Transverse colon (tissue), 4 donors: ENCODE data around the gene DLG2. TPM values are rescaled to one million over a fixed set of nuclear protein-coding genes. Genes with fewer than 3 reads are reported as not detected.

ENCODE experiments used
- DNase-seq: peaks from one replicate; pipeline ENCODE4 v3.0.0-alpha.2; 2019
- H3K27ac ChIP-seq, 4 donors: fragments of 200-600 bp; sonication (generic); 2 replicates each; pipeline ENCODE4 v1.5.1; 2016 to 2018; ENCODE audit warnings: inconsistent platforms in 4 of 4
- H3K27me3 ChIP-seq: fragments of 200-600 bp; sonication (generic); 2 replicates; pipeline ENCODE4 v1.5.1; 2017; ENCODE audit warnings: inconsistent platforms
- H3K36me3 ChIP-seq, 4 donors: fragments of 200-600 bp; sonication (generic); 2 replicates each; pipeline ENCODE4 v1.5.1; 2017 to 2019; ENCODE audit warnings: inconsistent platforms in 4 of 4
- H3K4me1 ChIP-seq, 4 donors: fragments of 200-600 bp; sonication (generic); 2 replicates each; pipeline ENCODE4 v1.5.1; 2017 to 2020; ENCODE audit warnings: inconsistent platforms in 4 of 4
- H3K4me3 ChIP-seq, 4 donors: fragments of 200-600 bp; sonication (generic); 1 replicate in 1 of 4; 2 replicates in 3 of 4; pipeline versions ENCODE4 v1.5.1 to v1.6.1; 2017 to 2019; ENCODE audit warnings: inconsistent platforms in 4 of 4
- H3K9me3 ChIP-seq, 2 donors: fragments of 200-600 bp; sonication (generic); 2 replicates each; pipeline ENCODE4 v1.5.1; 2017 to 2019; ENCODE audit warnings: inconsistent platforms in 2 of 2
- EP300 ChIP-seq: sonication (generic); formaldehyde crosslinking; IDR thresholded peaks from one replicate; pipeline ENCODE4 v1.6.1; 2017; ENCODE audit warnings: antibody characterized with exemption, low read depth
- POLR2A ChIP-seq: fragments of 450-650 bp; IDR thresholded peaks from one replicate; pipeline ENCODE4 v1.6.1; 2016; ENCODE audit warnings: antibody characterized with exemption, mild to moderate bottlenecking, moderate library complexity
- POLR2AphosphoS5 ChIP-seq, 3 donors: sonication (generic); formaldehyde crosslinking; IDR thresholded peaks; one replicate each; pipeline ENCODE4 v1.6.1; 2016; ENCODE audit warnings: antibody characterized with exemption in 3 of 3
- WGBS, 2 donors: methylation state at CpG; one replicate each; pipeline ENCODE4 v1.1.5; 2018; ENCODE audit warnings: low coverage in 1 of 2; 5-methylcytosine and 5-hydroxymethylcytosine counted together
- in situ Hi-C, 4 donors: fragments of 200-750 bp; cut with MboI; loops; one replicate each; pipeline versions ENCODE4 v1.15.0 to v1.15.1; 2017; ENCODE audit warnings: low sequenced_read_pairs in 3 of 4, low pct_ligation_motif_present in 1 of 4, low pct_unique_long_range_greater_than_20kb in 1 of 4
- intact Hi-C: fragments of 100-400 bp; cut with DNase I; formaldehyde crosslinking; loops from one replicate; pipeline ENCODE4 v1.15.1; 2023; ENCODE audit warnings: low total_unique reads
- total RNA-seq, 4 donors: library from RNA; depleted of rRNA; stranded (reverse); fragments of >200 nt; gene quantifications; one replicate each; pipeline ENCODE4 v1.1.0, GENCODE V29; 2016
- TF ChIP-seq, protein P1 (sequence below), 5 experiments: fragments of 200-600 bp in 3 of 5; fragments of 450-650 bp in 2 of 5; sonication (generic) in 3 of 5; IDR thresholded peaks; 1 replicate in 2 of 5; 2 replicates in 3 of 5; pipeline ENCODE4 v1.5.1; 2016 to 2017; ENCODE audit warnings: antibody characterized with exemption in 5 of 5, inconsistent platforms in 3 of 5, mild to moderate bottlenecking in 2 of 5, moderate library complexity in 1 of 5

DLG2 gene
- total RNA-seq, 4 donors from 2014 or later = 1.9 to 28.3 (median 3.7) TPM

GRCh38 chr11:84882056-84882455 lies 745.1 kb downstream of the DLG2 start:
- Histone ChIP-seq H3K36me3 (no peaks in the 10 kb centered on the region), H3K9me3 (no peaks in the 10 kb centered on the region), H3K27me3 (no peaks in the 10 kb centered on the region), H3K27ac (no peak overlapping the region), H3K4me3 (no peak overlapping the region), H3K4me1 (no peaks in the 10 kb centered on the region)
- in situ Hi-C loops = no loop called here
- TF ChIP-seq POLR2AphosphoS5 (IDR thresholded peaks at IDR 0.05) = no peak
- TF ChIP-seq POLR2A = no peak
- no peak for TF ChIP-seq EP300
- TF ChIP-seq, protein P1, sequence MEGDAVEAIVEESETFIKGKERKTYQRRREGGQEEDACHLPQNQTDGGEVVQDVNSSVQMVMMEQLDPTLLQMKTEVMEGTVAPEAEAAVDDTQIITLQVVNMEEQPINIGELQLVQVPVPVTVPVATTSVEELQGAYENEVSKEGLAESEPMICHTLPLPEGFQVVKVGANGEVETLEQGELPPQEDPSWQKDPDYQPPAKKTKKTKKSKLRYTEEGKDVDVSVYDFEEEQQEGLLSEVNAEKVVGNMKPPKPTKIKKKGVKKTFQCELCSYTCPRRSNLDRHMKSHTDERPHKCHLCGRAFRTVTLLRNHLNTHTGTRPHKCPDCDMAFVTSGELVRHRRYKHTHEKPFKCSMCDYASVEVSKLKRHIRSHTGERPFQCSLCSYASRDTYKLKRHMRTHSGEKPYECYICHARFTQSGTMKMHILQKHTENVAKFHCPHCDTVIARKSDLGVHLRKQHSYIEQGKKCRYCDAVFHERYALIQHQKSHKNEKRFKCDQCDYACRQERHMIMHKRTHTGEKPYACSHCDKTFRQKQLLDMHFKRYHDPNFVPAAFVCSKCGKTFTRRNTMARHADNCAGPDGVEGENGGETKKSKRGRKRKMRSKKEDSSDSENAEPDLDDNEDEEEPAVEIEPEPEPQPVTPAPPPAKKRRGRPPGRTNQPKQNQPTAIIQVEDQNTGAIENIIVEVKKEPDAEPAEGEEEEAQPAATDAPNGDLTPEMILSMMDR (IDR thresholded peaks at IDR 0.05) = no peak
- intact Hi-C loops = no loop called here
- WGBS, 2 donors = 35 to 38% methylated on average over 2 of the region's 2 CpGs
- DNase-seq = no peak

- Histone ChIP-seq H3K36me3 (no peaks in the 10 kb centered on the region), H3K4me1 (no peaks in the 10 kb centered on the region), H3K9me3 (no peaks in the 10 kb centered on the region), H3K27ac (no peak overlapping the region), H3K27me3 (no peaks in the 10 kb centered on the region), H3K4me3 (no peak overlapping the region)
- intact Hi-C loops (no loop called here), in situ Hi-C loops (no loop called here)
- no peak for DNase-seq
- TF ChIP-seq, protein P1 (IDR thresholded peaks at IDR 0.05) = no peak
- no peak for TF ChIP-seq POLR2A
- no peak for TF ChIP-seq POLR2AphosphoS5 (IDR thresholded peaks at IDR 0.05)
- no peak for TF ChIP-seq EP300
- WGBS, 2 donors = 93 to 100% methylated on average over 1 to 2 of the region's 2 CpGs
Measured at GRCh38 chr11:84871116-84871515, 756.0 kb downstream of the DLG2 start.

DNA sequence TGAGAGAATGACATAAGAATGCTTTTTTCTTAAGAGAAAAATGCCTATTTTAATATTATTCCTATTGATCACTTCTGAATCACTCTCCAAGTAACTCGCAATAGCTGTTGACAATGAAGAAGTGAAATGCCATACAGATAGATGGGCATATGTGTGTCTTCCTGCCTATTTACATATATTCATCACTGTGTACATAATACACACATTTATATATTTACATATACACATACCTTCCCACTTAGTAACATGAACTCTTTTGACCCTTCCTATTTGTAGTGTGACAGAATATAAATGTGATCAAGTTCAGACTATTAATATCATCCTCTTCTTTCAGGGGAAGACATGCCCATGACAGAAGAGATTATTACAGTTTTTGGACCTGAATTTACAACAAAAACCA lies 756.7 kb downstream of the DLG2 start:
- no peaks in the 10 kb centered on the region for H3K4me1 ChIP-seq
- no peak overlapping the region for H3K27ac ChIP-seq
- TF ChIP-seq EP300 = no peak
- TF ChIP-seq POLR2AphosphoS5 (IDR thresholded peaks at IDR 0.05) = no peak
- TF ChIP-seq, protein P1 (IDR thresholded peaks at IDR 0.05) = no peak
- TF ChIP-seq POLR2A = no peak
- in situ Hi-C loops (no loop called here), intact Hi-C loops (no loop called here)
- H3K36me3 ChIP-seq = no peaks in the 10 kb centered on the region
- H3K27me3 ChIP-seq = no peaks in the 10 kb centered on the region
- H3K4me3 ChIP-seq = no peak overlapping the region
- 100% methylated on average over 1 of the region's 1 CpG for WGBS, 2 donors
- DNase-seq = no peak
- H3K9me3 ChIP-seq = no peaks in the 10 kb centered on the region

DNA sequence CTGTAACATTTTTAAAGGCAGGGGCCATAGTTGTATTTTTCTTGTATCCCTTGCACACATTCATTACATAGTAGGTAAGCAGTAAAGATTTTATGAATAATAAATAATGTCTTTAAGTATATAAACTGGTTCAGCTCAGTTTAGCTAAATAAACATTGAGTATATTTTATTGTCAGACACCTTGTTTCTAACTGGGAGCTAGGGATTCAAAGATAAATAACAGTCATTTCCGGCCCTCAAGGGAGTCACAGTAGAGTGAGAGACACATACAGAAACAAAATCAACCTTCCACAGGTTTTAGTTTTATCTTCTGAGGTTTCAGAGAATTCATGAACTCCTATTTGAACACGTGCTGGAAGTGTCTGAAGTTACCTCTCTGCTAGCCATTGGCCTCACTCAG lies 760.2 kb downstream of the DLG2 start:
- WGBS, 2 donors = 45 to 90% methylated on average over 2 of the region's 2 CpGs
- Histone ChIP-seq H3K4me1 (no peaks in the 10 kb centered on the region), H3K4me3 (no peak overlapping the region), H3K27ac (no peak overlapping the region), H3K36me3 (no peaks in the 10 kb centered on the region), H3K27me3 (no peaks in the 10 kb centered on the region), H3K9me3 (no peaks in the 10 kb centered on the region)
- intact Hi-C loops = no loop called here
- in situ Hi-C loops = no loop called here
- TF ChIP-seq POLR2AphosphoS5 (IDR thresholded peaks at IDR 0.05) (no peak), EP300 (no peak), POLR2A (no peak)
- TF ChIP-seq, protein P1 (IDR thresholded peaks at IDR 0.05) = no peak
- DNase-seq = no peak
